ENCODE results near the gene COQ8B.

The COQ8B gene

GRCh38 chr19:40690050-40690692 lies 26.5 kb downstream of the COQ8B start, which contains the start of gene NUMBL:
Gene NUMBL (minus strand): TSS chr19:40690651. CDS start chr19:40690483, 168 bp downstream.
- no peak for DNase-seq

- peak; percentile 36 for DNase-seq
These were observed 27.2 kb downstream of the COQ8B start for GRCh38 chr19:40689339-40690049.

GRCh38 chr19:40688987-40689338 lies 27.7 kb downstream of the COQ8B start:
- no peak for DNase-seq

GRCh38 chr19:40688309-40688708 lies 28.4 kb downstream of the COQ8B start:
- DNase-seq, result no peak

- DNase-seq, result peak; percentile 60
These were observed 29.1 kb downstream of the COQ8B start for GRCh38 chr19:40687525-40688016.

GRCh38 chr19:40686882-40687524 lies 29.7 kb downstream of the COQ8B start:
- no peak for DNase-seq

- no peak for DNase-seq
These were observed 31.1 kb downstream of the COQ8B start for GRCh38 chr19:40685563-40685962.

GRCh38 chr19:40685016-40685526 lies 31.6 kb downstream of the COQ8B start:
- no peak for DNase-seq

GRCh38 chr19:40684280-40684679 lies 32.4 kb downstream of the COQ8B start:
- DNase-seq, result no peak

- no peak for DNase-seq
These were observed 33.2 kb downstream of the COQ8B start for GRCh38 chr19:40683437-40683836.

- DNase-seq, result no peak
These were observed 34.2 kb downstream of the COQ8B start for GRCh38 chr19:40682431-40682964.

- DNase-seq, result no peak
These were observed 35.6 kb downstream of the COQ8B start for GRCh38 chr19:40681039-40681438.

- DNase-seq, result no peak
These were observed 39.5 kb downstream of the COQ8B start for GRCh38 chr19:40677156-40677555.

GRCh38 chr19:40674291-40674690 lies 42.4 kb downstream of the COQ8B start:
- no peak for DNase-seq

GRCh38 chr19:40673397-40673796 lies 43.3 kb downstream of the COQ8B start:
- DNase-seq, result peak; percentile 42

- no peak for DNase-seq
These were observed 44.0 kb downstream of the COQ8B start for GRCh38 chr19:40672573-40673299.

GRCh38 chr19:40672038-40672437 lies 44.6 kb downstream of the COQ8B start:
- no peak for DNase-seq

GRCh38 chr19:40671404-40671803 lies 45.3 kb downstream of the COQ8B start:
- DNase-seq, result no peak

- DNase-seq, result no peak
These were observed 47.6 kb downstream of the COQ8B start for GRCh38 chr19:40668991-40669614.

GRCh38 chr19:40667602-40668001 lies 49.1 kb downstream of the COQ8B start:
- no peak for DNase-seq

GRCh38 chr19:40666803-40667438 lies 49.8 kb downstream of the COQ8B start:
- DNase-seq, result no peak

Data from CD4-positive, alpha-beta T cell treated with Interleukin-21 for 1 hour (primary cell).